Peyer's patch (tissue), 4 donors: Measurements from ENCODE around the gene CBS.

Experiments used
- POLR2A ChIP-seq, 2 donors: fragments of 450-650 bp; IDR thresholded peaks; one replicate each; pipeline ENCODE4 v1.5.1; 2017; ENCODE audit warnings: antibody characterized with exemption in 2 of 2, mild to moderate bottlenecking in 2 of 2, moderate library complexity in 2 of 2
- TF ChIP-seq, protein P1 (sequence below), 6 experiments: fragments of 450-650 bp in 4 of 6; fragments of 200-600 bp in 2 of 6; sonication (generic) in 1 of 6; IDR thresholded peaks; one replicate each; pipeline ENCODE4 v1.5.1; 2017 to 2019; ENCODE audit warnings: antibody characterized with exemption in 6 of 6, mild to moderate bottlenecking in 3 of 6, moderate library complexity in 1 of 6

DNA sequence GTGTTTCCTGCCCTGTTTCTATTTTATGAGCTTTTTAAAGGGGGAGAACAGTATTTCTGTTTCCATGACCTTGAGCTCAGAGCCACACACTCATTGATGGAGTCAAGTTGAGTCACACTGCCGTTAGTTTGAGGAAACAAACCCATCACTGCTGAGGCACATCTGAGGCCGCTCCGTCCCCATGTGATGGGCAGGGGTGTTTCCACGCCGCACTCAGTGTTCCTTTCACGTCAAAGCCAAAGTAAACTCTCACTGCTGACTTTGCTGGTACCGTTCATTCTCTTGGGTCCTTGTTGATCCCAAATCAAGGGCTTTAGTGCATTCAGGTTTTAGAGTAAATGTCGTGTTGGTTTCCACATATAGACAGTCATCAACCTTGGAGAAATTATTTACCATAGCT is 52.5 kb downstream of the CBS start:
- no peak for TF ChIP-seq POLR2A (IDR thresholded peaks at IDR 0.05)
- TF ChIP-seq, protein P1, sequence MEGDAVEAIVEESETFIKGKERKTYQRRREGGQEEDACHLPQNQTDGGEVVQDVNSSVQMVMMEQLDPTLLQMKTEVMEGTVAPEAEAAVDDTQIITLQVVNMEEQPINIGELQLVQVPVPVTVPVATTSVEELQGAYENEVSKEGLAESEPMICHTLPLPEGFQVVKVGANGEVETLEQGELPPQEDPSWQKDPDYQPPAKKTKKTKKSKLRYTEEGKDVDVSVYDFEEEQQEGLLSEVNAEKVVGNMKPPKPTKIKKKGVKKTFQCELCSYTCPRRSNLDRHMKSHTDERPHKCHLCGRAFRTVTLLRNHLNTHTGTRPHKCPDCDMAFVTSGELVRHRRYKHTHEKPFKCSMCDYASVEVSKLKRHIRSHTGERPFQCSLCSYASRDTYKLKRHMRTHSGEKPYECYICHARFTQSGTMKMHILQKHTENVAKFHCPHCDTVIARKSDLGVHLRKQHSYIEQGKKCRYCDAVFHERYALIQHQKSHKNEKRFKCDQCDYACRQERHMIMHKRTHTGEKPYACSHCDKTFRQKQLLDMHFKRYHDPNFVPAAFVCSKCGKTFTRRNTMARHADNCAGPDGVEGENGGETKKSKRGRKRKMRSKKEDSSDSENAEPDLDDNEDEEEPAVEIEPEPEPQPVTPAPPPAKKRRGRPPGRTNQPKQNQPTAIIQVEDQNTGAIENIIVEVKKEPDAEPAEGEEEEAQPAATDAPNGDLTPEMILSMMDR (IDR thresholded peaks at IDR 0.05) = no peak
